ENCODE data around the gene SPEM3. TPM values are rescaled to one million over a fixed set of nuclear protein-coding genes. Genes with fewer than 3 reads are reported as not detected.

Gene SPEM3
- total RNA-seq, 3 donors from 2014 or later (not counting 1 experiment from before 2014, with no cell fraction given): not detected

DNA sequence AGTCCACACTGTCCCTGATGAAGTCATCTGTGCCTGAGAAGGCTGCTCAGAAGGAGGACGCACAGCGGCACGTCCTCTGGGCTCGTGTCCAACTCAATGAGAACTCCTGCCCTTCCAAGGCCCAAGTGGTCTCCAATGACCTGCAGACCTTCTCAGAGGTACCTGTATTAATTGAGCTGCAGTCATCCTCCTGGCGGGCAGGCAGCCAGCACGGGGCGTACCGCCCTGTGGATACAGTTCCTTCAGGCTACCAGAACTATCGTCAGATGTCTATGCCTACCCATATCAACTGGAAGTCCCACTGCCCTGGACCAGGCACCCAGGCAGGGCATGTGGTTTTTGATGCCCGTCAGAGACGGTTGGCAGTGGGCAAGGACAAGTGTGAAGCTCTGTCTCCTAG is 3.6 kb downstream of the SPEM3 start:
- no peaks in the 10 kb centered on the region for H3K27me3 ChIP-seq (ENCODE audit: control insufficient read depth, insufficient read depth, low read length)
- no peaks in the 10 kb centered on the region for H3K36me3 ChIP-seq (ENCODE audit: control insufficient read depth, insufficient read depth, low read length)
- Mint-ChIP-seq H3K4me1 (peaks cover 12 to 20% of the 10 kb centered on the region in 2 donors), H3K27ac (no peak overlapping the region), H3K4me3 (no peak overlapping the region), H3K9me3 (no peaks in the 10 kb centered on the region), H3K27me3 (ENCODE audit: low read depth in 2 of 2) (no peaks in the 10 kb centered on the region), H3K36me3 (no peaks in the 10 kb centered on the region)
- TF ChIP-seq, protein P1, sequence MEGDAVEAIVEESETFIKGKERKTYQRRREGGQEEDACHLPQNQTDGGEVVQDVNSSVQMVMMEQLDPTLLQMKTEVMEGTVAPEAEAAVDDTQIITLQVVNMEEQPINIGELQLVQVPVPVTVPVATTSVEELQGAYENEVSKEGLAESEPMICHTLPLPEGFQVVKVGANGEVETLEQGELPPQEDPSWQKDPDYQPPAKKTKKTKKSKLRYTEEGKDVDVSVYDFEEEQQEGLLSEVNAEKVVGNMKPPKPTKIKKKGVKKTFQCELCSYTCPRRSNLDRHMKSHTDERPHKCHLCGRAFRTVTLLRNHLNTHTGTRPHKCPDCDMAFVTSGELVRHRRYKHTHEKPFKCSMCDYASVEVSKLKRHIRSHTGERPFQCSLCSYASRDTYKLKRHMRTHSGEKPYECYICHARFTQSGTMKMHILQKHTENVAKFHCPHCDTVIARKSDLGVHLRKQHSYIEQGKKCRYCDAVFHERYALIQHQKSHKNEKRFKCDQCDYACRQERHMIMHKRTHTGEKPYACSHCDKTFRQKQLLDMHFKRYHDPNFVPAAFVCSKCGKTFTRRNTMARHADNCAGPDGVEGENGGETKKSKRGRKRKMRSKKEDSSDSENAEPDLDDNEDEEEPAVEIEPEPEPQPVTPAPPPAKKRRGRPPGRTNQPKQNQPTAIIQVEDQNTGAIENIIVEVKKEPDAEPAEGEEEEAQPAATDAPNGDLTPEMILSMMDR (IDR thresholded peaks at IDR 0.05): no peak
- peaks cover 23% of the 10 kb centered on the region for H3K4me1 ChIP-seq (ENCODE audit: control insufficient read depth, insufficient read depth, low read length)
- no peak overlapping the region for H3K27ac ChIP-seq (ENCODE audit: low read length)
- no peak overlapping the region for H3K4me3 ChIP-seq (ENCODE audit: low read length)
- no peaks in the 10 kb centered on the region for H3K9me3 ChIP-seq (ENCODE audit: control insufficient read depth, insufficient read depth, low read length)
- intact Hi-C loops (cut with micrococcal nuclease): no loop called here
- ATAC-seq (no peak), DNase-seq (no peak)
- 96% methylated on average over 11 of the region's 11 CpGs for WGBS (ENCODE audit: insufficient coverage)

DNA sequence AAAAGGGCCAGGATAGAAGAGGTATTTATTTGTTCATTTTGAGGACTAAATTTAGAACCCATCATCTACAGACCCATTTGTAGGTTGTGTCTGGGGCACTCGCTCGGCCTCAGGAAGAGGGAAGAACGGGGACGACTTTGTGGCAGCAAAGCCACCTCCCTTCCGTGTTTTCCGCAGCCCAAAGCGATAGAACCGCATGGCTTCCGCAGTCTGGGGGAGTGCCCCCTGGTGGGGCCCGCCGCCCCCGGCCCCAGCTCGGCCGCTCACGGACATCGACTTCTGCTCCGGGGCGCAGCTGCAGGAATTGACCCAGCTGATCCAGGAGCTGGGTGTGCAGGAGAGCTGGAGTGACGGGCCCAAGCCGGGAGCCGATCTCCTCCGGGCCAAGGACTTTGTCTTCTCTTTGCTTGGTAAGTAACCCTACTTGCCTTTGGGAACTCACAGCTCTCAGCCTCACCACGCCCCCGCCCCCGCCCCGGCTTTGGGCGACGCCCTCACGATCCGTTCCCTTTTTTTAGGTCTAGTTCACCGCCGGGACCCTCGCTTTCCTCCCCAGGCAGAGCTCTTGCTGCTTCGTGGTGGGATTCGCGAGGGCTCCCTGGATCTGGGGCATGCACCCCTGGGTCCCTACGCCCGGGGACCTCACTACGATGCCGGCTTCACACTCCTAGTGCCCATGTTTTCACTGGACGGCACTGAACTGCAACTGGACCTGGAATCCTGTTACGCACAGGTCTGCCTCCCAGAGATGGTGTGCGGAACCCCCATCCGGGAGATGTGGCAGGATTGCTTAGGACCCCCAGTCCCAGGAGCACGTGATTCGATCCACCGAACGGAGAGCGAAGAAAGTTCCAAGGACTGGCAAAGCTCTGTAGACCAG is 7.3 kb downstream of the SPEM3 start:
- TF ChIP-seq, protein P1 (IDR thresholded peaks at IDR 0.05): peak; percentile 30
- peaks cover 26% of the 10 kb centered on the region for H3K27me3 ChIP-seq (ENCODE audit: control insufficient read depth, insufficient read depth, low read length)
- ATAC-seq: peak; percentile 25 to 41 (median 27)
- Mint-ChIP-seq H3K36me3 (no peaks in the 10 kb centered on the region), H3K4me3 (peak overlapping the region; percentile 91), H3K4me1 (peaks cover 29 to 49% of the 10 kb centered on the region in 2 donors), H3K9me3 (no peaks in the 10 kb centered on the region), H3K27ac (peak overlapping the region; percentile 93 to 95), H3K27me3 (ENCODE audit: low read depth in 2 of 2) (peaks cover 10 to 24% of the 10 kb centered on the region in 2 donors)
- peak overlapping the region; percentile 50 for H3K4me3 ChIP-seq (ENCODE audit: low read length)
- intact Hi-C loops (cut with micrococcal nuclease): loop anchor here (1.0 to 5.0 kb wide), 8 partner anchors 19 to 251 kb away; partner anchors contain the start of genes KCTD11, POLR2A, SENP3 and TMEM256
- WGBS (ENCODE audit: insufficient coverage): 12% methylated on average over 49 of the region's 49 CpGs
- H3K36me3 ChIP-seq (ENCODE audit: control insufficient read depth, insufficient read depth, low read length): no peaks in the 10 kb centered on the region
- H3K27ac ChIP-seq (ENCODE audit: low read length): peak overlapping the region; percentile 73
- DNase-seq: peak; percentile 50 to 79
- H3K9me3 ChIP-seq (ENCODE audit: control insufficient read depth, insufficient read depth, low read length): no peaks in the 10 kb centered on the region
- peaks cover 57% of the 10 kb centered on the region for H3K4me1 ChIP-seq (ENCODE audit: control insufficient read depth, insufficient read depth, low read length)

DNA sequence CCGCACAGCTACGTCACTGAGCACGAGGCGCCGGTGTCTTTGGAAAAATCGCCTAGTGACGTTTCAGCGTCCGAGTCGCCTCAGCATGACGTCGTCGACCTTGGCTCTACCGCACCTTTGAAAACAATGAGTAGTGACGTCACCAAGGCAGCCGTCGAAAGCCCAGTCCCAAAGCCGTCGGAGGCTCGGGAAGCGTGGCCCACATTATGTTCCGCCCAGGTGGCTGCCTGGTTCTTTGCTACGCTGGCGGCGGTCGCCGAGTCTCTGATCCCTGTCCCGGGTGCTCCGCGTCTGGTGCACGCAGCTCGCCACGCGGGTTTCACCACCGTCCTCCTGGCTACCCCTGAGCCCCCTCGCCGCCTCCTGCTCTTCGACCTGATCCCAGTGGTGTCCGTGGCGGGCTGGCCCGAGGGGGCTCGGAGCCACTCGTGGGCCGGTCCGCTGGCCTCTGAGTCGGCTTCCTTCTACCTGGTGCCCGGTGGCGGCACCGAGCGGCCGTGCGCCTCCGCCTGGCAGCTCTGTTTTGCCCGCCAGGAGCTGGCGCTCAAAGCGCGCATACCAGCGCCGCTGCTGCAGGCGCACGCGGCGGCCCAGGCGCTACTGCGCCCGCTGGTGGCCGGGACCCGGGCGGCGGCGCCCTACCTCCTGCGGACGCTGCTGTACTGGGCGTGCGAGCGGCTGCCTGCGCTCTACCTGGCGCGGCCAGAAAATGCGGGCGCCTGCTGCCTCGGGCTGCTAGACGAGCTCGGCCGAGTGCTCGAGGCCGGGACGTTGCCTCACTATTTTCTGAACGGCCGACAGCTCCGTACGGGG is 8.1 kb downstream of the SPEM3 start:
- Histone ChIP-seq H3K4me3 (ENCODE audit: low read length) (peak overlapping the region; percentile 50), H3K27ac (ENCODE audit: low read length) (peak overlapping the region; percentile 73), H3K9me3 (ENCODE audit: control insufficient read depth, insufficient read depth, low read length) (no peaks in the 10 kb centered on the region), H3K36me3 (ENCODE audit: control insufficient read depth, insufficient read depth, low read length) (no peaks in the 10 kb centered on the region), H3K4me1 (ENCODE audit: control insufficient read depth, insufficient read depth, low read length) (peaks cover 57% of the 10 kb centered on the region), H3K27me3 (ENCODE audit: control insufficient read depth, insufficient read depth, low read length) (peaks cover 31% of the 10 kb centered on the region)
- H3K4me1 Mint-ChIP-seq: peaks cover 29 to 49% of the 10 kb centered on the region in 2 donors
- intact Hi-C loops (cut with micrococcal nuclease): loop anchor here (2.0 to 5.0 kb wide), 3 partner anchors 48 to 84 kb away; partner anchors contain the start of genes KCTD11 and POLR2A
- 21% methylated on average over 92 of the region's 92 CpGs for WGBS (ENCODE audit: insufficient coverage)
- TF ChIP-seq, protein P1 (IDR thresholded peaks at IDR 0.05): peak; percentile 96
- H3K27ac Mint-ChIP-seq: peak overlapping the region; percentile 93 to 95
- no peaks in the 10 kb centered on the region for H3K9me3 Mint-ChIP-seq
- H3K27me3 Mint-ChIP-seq (ENCODE audit: low read depth in 2 of 2): peaks cover 18 to 30% of the 10 kb centered on the region in 2 donors
- DNase-seq (peak; percentile 79 to 93), ATAC-seq (peak; percentile 64 to 85 (median 72))
- no peaks in the 10 kb centered on the region for H3K36me3 Mint-ChIP-seq
- H3K4me3 Mint-ChIP-seq: peak overlapping the region; percentile 91

Measured in natural killer cell (primary cell).